Measurements from ENCODE around the gene NPAT.
A peak's percentile ranks its signal among the peaks of the same experiment; 100 is the strongest.
"Not testable (repeated sequence)": the region's sequence is repeated elsewhere in the genome, so short reads cannot be mapped to it uniquely, and the experiment has no call there.

The NPAT gene

GRCh38 chr11:108160970-108161566 lies 61.4 kb downstream of the NPAT start:
- no peak for DNase-seq (ENCODE audit: low spot score)

GRCh38 chr11:108154591-108154990 lies 67.8 kb downstream of the NPAT start:
- DNase-seq (ENCODE audit: low spot score) (no peak), FAIRE-seq (no peak)

More at GRCh38 chr11:108160970-108161566, 61.4 kb downstream of the NPAT start:
- no peak for FAIRE-seq

DNA sequence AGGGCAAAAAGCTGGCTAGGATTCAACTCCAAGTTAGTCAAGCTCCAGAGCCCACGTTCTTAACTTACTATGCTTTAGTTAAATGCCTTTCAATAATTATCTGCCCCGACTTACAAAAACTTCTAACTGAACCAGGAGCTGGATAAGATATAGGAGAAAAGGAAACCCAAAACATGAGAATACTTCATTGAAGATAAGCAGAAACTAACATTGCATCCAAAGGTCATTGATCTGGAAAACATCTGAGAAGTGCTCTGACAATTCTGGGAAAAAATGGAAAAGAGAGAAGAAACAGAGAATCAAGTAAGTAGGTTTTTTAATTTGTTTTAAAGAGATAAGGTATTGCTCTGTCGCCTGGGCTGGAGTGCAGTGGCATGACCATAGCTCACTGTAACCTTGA lies 73.9 kb downstream of the NPAT start:
- no peak for DNase-seq (ENCODE audit: low spot score)
- no peak for FAIRE-seq

DNA sequence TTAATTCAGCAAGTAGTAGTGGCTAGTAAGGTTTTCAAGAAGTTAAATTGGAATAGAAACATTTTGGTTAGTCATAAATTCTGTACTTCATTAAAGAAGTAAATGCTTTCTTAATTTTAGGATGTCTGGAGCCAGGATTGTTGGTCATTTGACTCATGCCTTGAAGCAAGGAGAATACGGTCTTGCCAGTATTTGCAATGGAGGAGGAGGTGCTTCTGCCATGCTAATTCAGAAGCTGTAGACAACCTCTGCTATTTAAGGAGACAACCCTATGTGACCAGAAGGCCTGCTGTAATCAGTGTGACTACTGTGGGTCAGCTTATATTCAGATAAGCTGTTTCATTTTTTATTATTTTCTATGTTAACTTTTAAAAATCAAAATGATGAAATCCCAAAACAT lies 75.3 kb downstream of the NPAT start:
- FAIRE-seq (no peak), DNase-seq (ENCODE audit: low spot score) (no peak)

GRCh38 chr11:108144615-108145014 lies 77.8 kb downstream of the NPAT start:
- no peak for DNase-seq (ENCODE audit: low spot score)
- no peak for FAIRE-seq

DNA sequence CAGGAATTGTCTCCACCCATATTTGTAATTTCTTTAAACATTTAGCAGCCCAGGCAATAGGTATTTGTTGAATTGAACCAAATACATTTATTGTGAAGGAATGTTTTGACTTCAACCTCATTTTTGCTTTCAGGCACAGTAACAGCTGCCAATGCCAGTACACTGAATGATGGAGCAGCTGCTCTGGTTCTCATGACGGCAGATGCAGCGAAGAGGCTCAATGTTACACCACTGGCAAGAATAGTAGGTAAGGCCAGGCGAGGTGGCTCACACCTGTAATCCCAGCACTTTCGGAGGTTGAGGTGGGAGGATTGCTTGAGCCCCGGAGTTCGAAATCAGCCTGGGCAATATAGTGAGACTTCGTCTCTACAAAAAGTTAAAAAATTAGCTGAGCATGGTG lies 80.1 kb downstream of the NPAT start:
- no peak for DNase-seq (ENCODE audit: low spot score)
- FAIRE-seq, result no peak

- FAIRE-seq (no peak), DNase-seq (ENCODE audit: low spot score) (no peak)
These were observed 85.2 kb downstream of the NPAT start for GRCh38 chr11:108137212-108137611.

- FAIRE-seq (no peak), DNase-seq (ENCODE audit: low spot score) (peak; percentile 12)
These were observed 86.4 kb downstream of the NPAT start for GRCh38 chr11:108135845-108136544.

DNA sequence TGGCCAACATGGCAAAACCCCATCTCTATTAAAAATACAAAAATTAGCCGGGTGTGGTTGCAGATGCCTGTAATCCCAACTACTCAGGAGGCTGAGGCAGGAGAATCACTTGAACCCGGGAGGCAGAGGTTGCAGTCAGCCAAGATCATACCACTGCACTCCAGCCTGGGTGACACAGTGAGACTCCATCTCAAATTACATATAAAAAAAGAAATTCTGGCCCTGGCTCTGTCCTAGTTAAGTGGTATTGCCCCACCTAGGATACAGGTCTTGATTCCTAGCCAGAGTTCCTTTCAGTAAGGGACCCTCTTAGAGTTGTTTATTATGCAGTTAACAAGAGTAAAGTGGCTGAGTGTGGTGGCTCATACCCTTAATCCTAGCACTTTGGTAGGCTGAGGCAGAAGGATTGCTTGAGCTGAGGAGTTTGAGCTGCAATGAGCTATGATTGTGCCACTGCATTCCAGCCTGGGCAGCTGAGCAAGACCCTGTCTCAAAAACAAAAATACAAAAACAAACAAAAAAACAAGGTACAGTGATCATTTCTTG lies 89.4 kb downstream of the NPAT start:
- not testable (repeated sequence) for FAIRE-seq; DNase-seq (ENCODE audit: low spot score)

GRCh38 chr11:108131993-108132392 lies 90.4 kb downstream of the NPAT start:
- FAIRE-seq (no peak), DNase-seq (ENCODE audit: low spot score) (no peak)

- no peak for FAIRE-seq
- DNase-seq (ENCODE audit: low spot score), result no peak
These were observed 93.7 kb downstream of the NPAT start for GRCh38 chr11:108128772-108129171.

DNA sequence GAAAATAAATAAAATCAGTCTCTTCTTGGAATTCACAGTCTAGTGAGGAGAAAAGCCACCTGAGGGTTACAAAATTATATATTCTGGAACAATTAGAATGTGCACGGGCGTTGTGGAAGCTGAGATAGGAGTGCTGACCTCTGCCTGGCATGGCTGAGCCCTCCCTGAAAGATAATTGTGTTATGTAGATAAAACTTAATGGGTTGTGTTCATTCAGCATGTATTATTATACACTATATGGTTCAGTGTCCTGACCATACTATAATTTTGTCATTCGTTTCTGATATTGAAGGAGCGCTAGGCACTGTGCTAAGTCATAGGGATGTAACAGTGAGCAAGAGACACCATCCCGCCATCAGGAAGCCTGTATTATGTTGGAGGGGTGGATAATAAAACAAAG lies 97.3 kb downstream of the NPAT start:
- FAIRE-seq (no peak), DNase-seq (ENCODE audit: low spot score) (no peak)

- no peak for FAIRE-seq
- peak; percentile 8 for DNase-seq (ENCODE audit: low spot score)
These were observed 100.2 kb downstream of the NPAT start for GRCh38 chr11:108122166-108122628.

GRCh38 chr11:108121274-108122155 lies 100.9 kb downstream of the NPAT start, which contains the start of gene ACAT1:
Gene ACAT1, plus strand, starts transcription at chr11:108121567. Its CDS starts 40 bp downstream, at chr11:108121607.
- DNase-seq (ENCODE audit: low spot score) (peak; percentile 96), FAIRE-seq (peak; percentile 84)

- not testable (repeated sequence) for DNase-seq (ENCODE audit: low spot score); FAIRE-seq
These were observed 101.5 kb downstream of the NPAT start for GRCh38 chr11:108120936-108121273.

DNA sequence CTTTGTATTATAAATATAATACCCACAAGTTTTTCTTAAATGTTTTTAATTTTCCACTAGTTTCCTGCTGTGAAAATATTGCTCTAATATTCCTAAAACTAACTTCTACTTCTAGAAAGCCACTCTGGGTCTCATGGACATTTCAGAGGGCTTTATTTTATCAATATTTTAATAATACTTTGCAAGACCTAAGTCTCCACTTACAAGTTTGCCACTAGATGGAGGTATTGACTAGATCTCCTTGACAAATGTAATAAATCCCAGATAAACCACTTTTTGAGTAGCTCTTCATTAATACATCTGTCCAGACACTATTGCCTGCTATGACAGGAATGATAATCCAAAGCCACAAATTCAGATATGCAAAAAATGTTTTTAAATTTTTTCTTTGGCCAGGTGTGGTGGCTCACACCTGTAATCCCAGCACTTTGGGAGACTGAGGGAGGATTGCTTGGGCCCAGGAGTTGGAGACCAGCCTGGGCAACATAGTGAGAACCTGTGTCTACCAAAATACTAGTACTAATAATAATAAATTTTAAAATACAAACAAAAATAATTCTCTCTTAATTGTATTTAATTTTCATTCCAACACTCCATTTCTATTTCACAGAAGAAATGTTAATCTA lies 104.6 kb downstream of the NPAT start:
- FAIRE-seq (no peak), DNase-seq (ENCODE audit: low spot score) (peak; percentile 27)

DNA sequence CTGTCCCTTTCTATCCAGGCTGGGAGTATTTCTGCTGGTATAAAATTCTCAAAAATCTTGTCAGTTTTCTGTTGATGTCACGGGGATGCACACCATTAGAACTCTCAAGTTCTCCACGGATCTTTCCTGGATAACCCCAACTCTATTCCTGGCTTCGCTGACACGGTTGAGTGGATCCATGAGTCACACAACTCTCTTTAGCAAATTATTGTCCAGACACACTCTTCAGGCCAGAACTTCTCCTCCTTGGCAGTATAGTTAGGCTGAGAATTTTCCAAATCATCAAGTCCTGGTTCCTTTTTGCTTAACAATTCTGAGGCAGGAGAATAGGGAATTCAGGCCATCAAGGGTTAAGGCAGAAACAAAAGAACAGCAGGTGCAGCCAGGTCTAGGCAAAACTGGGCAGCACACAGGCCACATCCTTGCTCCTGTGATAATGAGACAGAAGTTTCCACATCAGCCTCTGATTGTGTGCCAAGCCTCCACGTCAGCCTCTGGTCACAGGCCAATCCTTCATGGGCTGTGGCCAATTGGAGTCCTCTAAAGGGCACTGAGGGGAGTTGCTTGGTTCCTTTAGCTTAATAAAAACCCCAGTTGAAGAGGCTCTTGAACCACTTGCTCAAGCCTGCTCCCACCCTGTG lies 106.8 kb downstream of the NPAT start:
- FAIRE-seq (no peak), DNase-seq (ENCODE audit: low spot score) (peak; percentile 12)

DNA sequence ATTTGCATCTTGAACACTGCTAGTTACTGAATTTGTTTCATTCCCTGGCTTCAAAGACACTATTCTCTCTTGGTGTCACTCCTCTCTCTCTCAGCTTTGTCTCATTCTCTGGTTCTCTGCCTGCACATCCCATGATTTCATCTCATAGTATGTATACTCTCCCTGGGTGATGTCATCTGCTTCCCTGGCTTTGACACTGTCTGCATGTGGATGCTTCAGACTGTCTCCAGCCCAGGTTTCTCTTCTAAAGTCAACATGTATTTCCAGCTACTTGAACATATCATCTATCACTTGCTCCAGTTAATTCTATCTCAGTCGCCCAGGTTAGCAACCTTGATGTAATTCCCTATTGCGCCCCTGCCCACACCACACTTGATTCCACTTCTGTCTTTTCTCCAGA lies 110.4 kb downstream of the NPAT start:
- FAIRE-seq (no peak), DNase-seq (ENCODE audit: low spot score) (no peak)

- FAIRE-seq, result no peak
- DNase-seq (ENCODE audit: low spot score), result no peak
These were observed 111.3 kb downstream of the NPAT start for GRCh38 chr11:108111126-108111525.

Data from urothelium cell line (cell line).